GM12875 (cell line): ENCODE data around the gene ZMPSTE24.

Experiments used
- H3K4me3 ChIP-seq: one replicate; pipeline ENCODE4 v1.5.1; 2011; ENCODE audit warnings: low read depth, low read length, control low read depth
- CTCF ChIP-seq: IDR thresholded peaks from 2 replicates; pipeline ENCODE4 v1.5.1; 2011; ENCODE audit warnings: low read depth, mild to moderate bottlenecking, control low read depth, inconsistent platforms, low read length, moderate library complexity, borderline replicate concordance; ENCODE audit not compliant: insufficient read depth

ZMPSTE24 gene

GRCh38 chr1:40313958-40314720 lies 56.1 kb downstream of the ZMPSTE24 start:
- TF ChIP-seq CTCF, result no peak
- H3K4me3 ChIP-seq, result peak overlapping the region; percentile 44

GRCh38 chr1:40314721-40315238 lies 56.7 kb downstream of the ZMPSTE24 start:
- peak overlapping the region; percentile 44 for H3K4me3 ChIP-seq
- TF ChIP-seq CTCF, result no peak

- TF ChIP-seq CTCF, result peak; percentile 96
- H3K4me3 ChIP-seq, result peak overlapping the region; percentile 44
Measured at GRCh38 chr1:40315239-40315794, 57.3 kb downstream of the ZMPSTE24 start.

- no peak for TF ChIP-seq CTCF
- H3K4me3 ChIP-seq, result peak overlapping the region; percentile 48
Measured at GRCh38 chr1:40315795-40316594, 58.0 kb downstream of the ZMPSTE24 start.

GRCh38 chr1:40316595-40317393 lies 58.8 kb downstream of the ZMPSTE24 start, which contains the start of gene COL9A2:
TSS of gene COL9A2 (minus strand) at chr1:40317286. CDS start at chr1:40317197, 89 bp downstream.
- peak within 1 kb of the TSS; percentile 48 for H3K4me3 ChIP-seq
- no peak for TF ChIP-seq CTCF

- H3K4me3 ChIP-seq, result peak overlapping the region; percentile 8
Measured at GRCh38 chr1:40317394-40318074, 59.5 kb downstream of the ZMPSTE24 start.

More at GRCh38 chr1:40317394-40318074, 59.5 kb downstream of the ZMPSTE24 start:
- TF ChIP-seq CTCF, result no peak
